AG04450 (cell line): ENCODE measurements around the gene PSMC4. TPM values are rescaled to one million over a fixed set of nuclear protein-coding genes. Genes with fewer than 3 reads are reported as not detected.

Source experiments
- CTCF ChIA-PET: fragments of 300-600, 350-600 bp; formaldehyde crosslinking; extraction: SDS; loops from one replicate; lab custom pipeline; 2022; ENCODE audit warnings: antibody characterized with exemption, inconsistent platforms; lab: Charles Lee
- POLR2A ChIA-PET: fragments of 350-600 bp; formaldehyde crosslinking; extraction: SDS; loops from one replicate; lab custom pipeline; 2021; ENCODE audit warnings: antibody characterized with exemption, inconsistent platforms; lab: Yijun Ruan, JAX
- DNase-seq: peaks from one replicate; pipeline ENCODE4 v3.0.0-alpha.2; 2011; ENCODE audit warnings: low read depth, low spot score
- H3K27ac ChIP-seq: one replicate; pipeline ENCODE4 v1.5.1; 2012; ENCODE audit warnings: low read depth, low read length, control low read depth
- H3K27me3 ChIP-seq: one replicate; pipeline ENCODE4 v1.6.0; 2012; ENCODE audit warnings: low read length; ENCODE audit not compliant: control insufficient read depth, insufficient read depth
- H3K4me3 ChIP-seq: 2 replicates; pipeline ENCODE4 v1.5.1; 2011; ENCODE audit warnings: mild to moderate bottlenecking, low read depth, low read length, control low read depth
- H3K9me3 ChIP-seq: 2 replicates; pipeline ENCODE4 v1.5.1; 2012; ENCODE audit warnings: low read length; ENCODE audit not compliant: control insufficient read depth, insufficient read depth
- polyA plus RNA-seq: library from polyadenylated mRNA; depleted of rRNA; stranded (reverse); fragments of >200 nt; gene quantifications from 2 replicates; pipeline ENCODE4 v1.2.3, GENCODE V29; 2011
- TF ChIP-seq, protein P1 (sequence below): IDR thresholded peaks from 2 replicates; pipeline ENCODE4 v1.5.1; 2011; ENCODE audit warnings: low read depth, low read length, control low read depth, inconsistent platforms

PSMC4 gene
- polyA plus RNA-seq, 1 experiment = 68.6 TPM

DNA sequence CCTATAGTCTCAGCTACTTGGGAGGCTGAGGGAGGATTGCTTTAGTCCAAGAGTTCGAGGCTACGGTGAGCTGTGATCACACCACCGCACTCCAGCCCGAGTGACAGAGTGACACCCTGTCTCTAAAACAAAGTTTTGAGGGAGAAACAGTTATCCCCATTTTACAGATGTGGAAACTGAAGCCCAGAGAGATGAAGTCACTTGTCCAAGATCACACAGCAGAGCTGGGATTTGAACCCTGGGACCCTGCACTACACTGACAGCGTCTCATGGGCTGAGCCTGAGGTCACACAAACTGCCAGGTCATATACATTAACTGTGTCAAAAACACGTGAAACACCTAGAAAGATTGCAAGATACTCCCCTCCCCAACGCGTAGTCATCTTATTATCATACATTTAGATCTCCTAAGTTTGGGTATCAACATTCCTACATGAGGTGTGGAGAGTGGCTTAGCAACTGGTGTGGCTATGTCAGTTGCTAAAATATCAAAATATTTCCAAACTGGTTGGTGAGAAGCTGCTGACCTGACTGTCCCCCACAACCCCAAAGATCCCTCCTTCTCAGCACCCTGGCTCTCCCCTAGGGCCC, 44.7 kb upstream of the PSMC4 start:
- TF ChIP-seq, protein P1, sequence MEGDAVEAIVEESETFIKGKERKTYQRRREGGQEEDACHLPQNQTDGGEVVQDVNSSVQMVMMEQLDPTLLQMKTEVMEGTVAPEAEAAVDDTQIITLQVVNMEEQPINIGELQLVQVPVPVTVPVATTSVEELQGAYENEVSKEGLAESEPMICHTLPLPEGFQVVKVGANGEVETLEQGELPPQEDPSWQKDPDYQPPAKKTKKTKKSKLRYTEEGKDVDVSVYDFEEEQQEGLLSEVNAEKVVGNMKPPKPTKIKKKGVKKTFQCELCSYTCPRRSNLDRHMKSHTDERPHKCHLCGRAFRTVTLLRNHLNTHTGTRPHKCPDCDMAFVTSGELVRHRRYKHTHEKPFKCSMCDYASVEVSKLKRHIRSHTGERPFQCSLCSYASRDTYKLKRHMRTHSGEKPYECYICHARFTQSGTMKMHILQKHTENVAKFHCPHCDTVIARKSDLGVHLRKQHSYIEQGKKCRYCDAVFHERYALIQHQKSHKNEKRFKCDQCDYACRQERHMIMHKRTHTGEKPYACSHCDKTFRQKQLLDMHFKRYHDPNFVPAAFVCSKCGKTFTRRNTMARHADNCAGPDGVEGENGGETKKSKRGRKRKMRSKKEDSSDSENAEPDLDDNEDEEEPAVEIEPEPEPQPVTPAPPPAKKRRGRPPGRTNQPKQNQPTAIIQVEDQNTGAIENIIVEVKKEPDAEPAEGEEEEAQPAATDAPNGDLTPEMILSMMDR = no peak
- Histone ChIP-seq H3K27me3 (no peaks in the 10 kb centered on the region), H3K4me3 (no peak overlapping the region), H3K9me3 (no peaks in the 10 kb centered on the region; the same call in 1 of the 2 replicates), H3K27ac (no peak overlapping the region)
- ChIA-PET POLR2A (no interaction called here), CTCF (interaction anchor here (0.9 kb wide), 1 partner anchor 43 kb away, joined by 3 read pairs; no protein-coding TSS in a partner anchor)
- DNase-seq = no peak

DNA sequence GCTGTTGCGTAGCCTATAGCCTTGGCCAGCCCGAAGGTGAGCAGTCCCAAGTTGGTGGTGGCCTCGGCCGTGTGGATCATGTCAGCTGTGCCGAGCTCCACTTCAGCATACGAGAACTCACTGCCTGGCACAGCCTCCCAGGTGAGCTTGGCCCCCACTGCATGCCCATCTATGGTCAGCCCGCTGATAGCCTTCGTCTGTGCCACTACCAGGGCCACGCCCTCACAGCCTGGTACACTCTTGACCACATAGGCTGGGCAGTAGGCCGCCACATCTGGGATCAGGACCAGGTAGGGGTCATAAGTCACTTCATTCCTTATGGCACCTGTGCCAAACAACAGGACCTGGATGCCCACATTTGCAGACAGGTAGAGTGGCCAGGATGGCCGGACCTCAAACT, 43.9 kb upstream of the PSMC4 start:
- CTCF ChIA-PET = no interaction called here
- POLR2A ChIA-PET = no interaction called here
- Histone ChIP-seq H3K9me3 (no peaks in the 10 kb centered on the region; the same call in 1 of the 2 replicates), H3K4me3 (no peak overlapping the region), H3K27me3 (no peaks in the 10 kb centered on the region), H3K27ac (no peak overlapping the region)
- no peak for DNase-seq
- TF ChIP-seq, protein P1 = no peak

DNA sequence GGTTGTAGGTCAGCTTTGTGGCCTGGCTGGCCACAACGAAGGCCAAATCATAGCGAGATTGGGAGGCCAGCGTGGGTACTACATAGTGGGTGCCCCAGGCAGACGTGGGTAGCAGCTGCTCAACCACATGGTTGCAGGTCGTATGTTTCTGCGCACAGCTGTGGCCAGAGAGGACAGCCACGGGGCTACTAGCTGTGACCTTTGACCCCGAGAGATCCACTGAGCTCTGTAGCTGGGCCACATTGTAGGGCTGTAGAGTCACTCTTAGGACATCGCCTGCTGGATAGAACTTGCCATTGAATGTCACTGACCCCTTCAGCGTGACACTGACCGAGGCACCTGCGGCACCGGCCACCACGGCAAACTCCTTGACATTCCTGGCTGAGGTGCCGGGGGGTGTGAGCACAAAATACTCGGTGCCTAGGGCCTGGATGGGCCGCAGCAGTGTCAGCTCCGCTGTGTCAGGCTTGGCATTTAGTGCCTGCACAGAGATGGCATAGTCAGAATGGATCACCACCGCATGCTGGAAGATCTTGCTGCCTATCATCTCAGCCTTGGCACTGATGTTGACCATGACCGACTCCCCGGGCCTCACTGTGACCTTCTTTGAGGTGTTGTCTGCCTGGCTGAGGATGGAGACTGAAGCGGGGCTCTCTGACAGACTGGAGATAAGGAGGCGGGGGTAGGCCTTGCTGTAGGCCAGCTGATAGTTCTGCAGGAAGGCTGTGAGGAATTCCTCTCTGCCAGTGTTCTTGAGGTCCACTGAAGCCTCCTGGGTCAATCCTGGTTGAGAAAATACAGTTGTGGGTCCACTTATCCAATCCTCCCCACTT, 43.2 kb upstream of the PSMC4 start:
- Histone ChIP-seq H3K27me3 (no peaks in the 10 kb centered on the region), H3K4me3 (no peak overlapping the region), H3K9me3 (no peaks in the 10 kb centered on the region; the same call in 1 of the 2 replicates), H3K27ac (no peak overlapping the region)
- TF ChIP-seq, protein P1 = no peak
- POLR2A ChIA-PET = no interaction called here
- no peak for DNase-seq
- CTCF ChIA-PET = no interaction called here

DNA sequence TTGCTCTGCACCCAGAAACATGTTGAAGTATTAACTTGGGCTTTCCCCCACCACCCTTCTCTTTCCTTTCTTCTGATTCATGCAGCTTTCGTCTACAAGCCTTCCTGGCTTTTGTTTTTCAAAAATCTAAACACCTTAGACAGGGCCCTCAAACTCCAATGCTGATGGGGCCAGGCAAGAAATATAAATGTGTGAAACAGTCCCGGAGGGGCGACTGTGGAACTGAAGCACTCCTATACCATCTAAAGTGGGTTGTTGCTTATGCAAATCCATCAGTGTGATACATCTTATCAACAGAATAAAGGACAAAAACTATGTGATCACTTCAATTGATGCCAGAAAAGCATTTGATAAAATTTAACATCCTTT, 42.6 kb upstream of the PSMC4 start:
- H3K27ac ChIP-seq = no peak overlapping the region
- POLR2A ChIA-PET = no interaction called here
- TF ChIP-seq, protein P1 = no peak
- CTCF ChIA-PET = no interaction called here
- no peaks in the 10 kb centered on the region; the same call in 1 of the 2 replicates for H3K9me3 ChIP-seq
- H3K4me3 ChIP-seq = no peak overlapping the region
- no peak for DNase-seq
- no peaks in the 10 kb centered on the region for H3K27me3 ChIP-seq

DNA sequence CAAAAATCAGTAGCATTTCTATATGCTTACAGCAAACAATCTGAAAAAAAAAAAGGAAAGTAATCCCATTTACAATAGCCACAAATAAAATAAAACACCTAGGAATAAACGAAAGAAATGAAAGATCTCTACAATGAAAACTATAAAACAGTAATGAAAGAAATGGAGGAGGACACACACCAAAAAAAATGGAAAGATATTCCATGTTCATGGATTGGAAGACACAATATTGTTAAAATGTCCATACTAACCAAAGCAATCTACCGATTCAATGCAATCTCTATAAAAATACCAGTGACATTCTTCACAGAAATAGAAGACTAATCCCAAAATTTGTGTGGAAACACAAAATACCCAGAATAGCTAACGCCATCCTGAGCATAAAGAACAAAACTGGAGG, 41.2 kb upstream of the PSMC4 start:
- TF ChIP-seq, protein P1 = no peak
- DNase-seq = no peak
- POLR2A ChIA-PET = interaction anchor here (0.6 kb wide), 1 partner anchor 9 kb away, joined by 4 read pairs; no protein-coding TSS in a partner anchor
- no peaks in the 10 kb centered on the region for H3K27me3 ChIP-seq
- H3K4me3 ChIP-seq = no peak overlapping the region
- H3K9me3 ChIP-seq = no peaks in the 10 kb centered on the region; the same call in 1 of the 2 replicates
- CTCF ChIA-PET = no interaction called here
- H3K27ac ChIP-seq = no peak overlapping the region
